Measurements from ENCODE around the gene PPAN. TPM values are rescaled to one million over a fixed set of nuclear protein-coding genes. Genes with fewer than 3 reads are reported as not detected.

PPAN gene
- polyA plus RNA-seq, 1 donor (not counting 4 experiments of a cell fraction or from before 2014, with no cell fraction given), result 32.3 TPM

GRCh38 chr19:10139952-10140351 lies 33.8 kb downstream of the PPAN start:
- DNase-seq (ENCODE audit: low read depth, low spot score) (no peak), FAIRE-seq (no peak)
- Histone ChIP-seq H3K27ac (ENCODE audit: control insufficient read depth, insufficient read depth, low read length) (no peak overlapping the region), H2AFZ (ENCODE audit: control insufficient read depth, low read length) (no peak overlapping the region), H3K9me1 (ENCODE audit: control insufficient read depth, extremely low read depth, insufficient read depth, low read length) (no peaks in the 10 kb centered on the region), H3K4me2 (ENCODE audit: control insufficient read depth, extremely low read depth, insufficient read depth, low read depth, low read length) (no peak overlapping the region), H3K4me1 (ENCODE audit: control insufficient read depth, extremely low read depth, insufficient read depth, low read length) (no peaks in the 10 kb centered on the region), H3K9ac (ENCODE audit: control insufficient read depth, extremely low read depth, insufficient read depth, low read length) (no peak overlapping the region), H4K20me1 (ENCODE audit: control insufficient read depth, extremely low read depth, insufficient read depth, low read length) (no peaks in the 10 kb centered on the region), H3K79me2 (ENCODE audit: control insufficient read depth, insufficient read depth, low read length) (no peaks in the 10 kb centered on the region), H3K4me3 (ENCODE audit: control insufficient read depth in 2 of 3, extremely low read depth in 1 of 3, insufficient read depth in 2 of 3, low read depth in 1 of 3, low read length in 3 of 3) (no peak overlapping the region), H3K9me3 (ENCODE audit: control insufficient read depth, low read depth, low read length) (no peaks in the 10 kb centered on the region), H3K27me3 (ENCODE audit: control insufficient read depth, extremely low read depth, insufficient read depth, low read length) (no peaks in the 10 kb centered on the region), H3K36me3 (ENCODE audit: control insufficient read depth in 2 of 2, extremely low read depth in 1 of 2, insufficient read depth in 2 of 2, low read length in 2 of 2) (peaks cover 47 to 63% of the 10 kb centered on the region in 2 experiments)
- dilution Hi-C loops (cut with MboI; ENCODE audit: extremely low pct_ligation_motif_present, low sequenced_read_pairs), result no loop called here
- TF ChIP-seq CTCF (optimal IDR thresholded peaks at IDR 0.05 in 1 of 3, IDR thresholded peaks at IDR 0.05 in 1 of 3, conservative IDR thresholded peaks at IDR 0.05 in 1 of 3; ENCODE audit: extremely low read depth in 1 of 3, insufficient read depth in 2 of 3, low read length in 3 of 3), result no peak
- TF ChIP-seq EZH2 (IDR thresholded peaks at IDR 0.05; ENCODE audit: low read length), result no peak

GRCh38 chr19:10141479-10141878 lies 35.3 kb downstream of the PPAN start:
- FAIRE-seq (no peak), DNase-seq (ENCODE audit: low read depth, low spot score) (no peak)
- Histone ChIP-seq H3K4me1 (ENCODE audit: control insufficient read depth, extremely low read depth, insufficient read depth, low read length) (no peaks in the 10 kb centered on the region), H3K27ac (ENCODE audit: control insufficient read depth, insufficient read depth, low read length) (no peak overlapping the region), H3K4me3 (ENCODE audit: control insufficient read depth in 2 of 3, extremely low read depth in 1 of 3, insufficient read depth in 2 of 3, low read depth in 1 of 3, low read length in 3 of 3) (no peak overlapping the region), H3K9ac (ENCODE audit: control insufficient read depth, extremely low read depth, insufficient read depth, low read length) (no peak overlapping the region), H3K79me2 (ENCODE audit: control insufficient read depth, insufficient read depth, low read length) (no peaks in the 10 kb centered on the region), H2AFZ (ENCODE audit: control insufficient read depth, low read length) (no peak overlapping the region), H3K9me1 (ENCODE audit: control insufficient read depth, extremely low read depth, insufficient read depth, low read length) (no peaks in the 10 kb centered on the region), H3K9me3 (ENCODE audit: control insufficient read depth, low read depth, low read length) (no peaks in the 10 kb centered on the region), H4K20me1 (ENCODE audit: control insufficient read depth, extremely low read depth, insufficient read depth, low read length) (peaks cover under 1% of the 10 kb centered on the region), H3K4me2 (ENCODE audit: control insufficient read depth, extremely low read depth, insufficient read depth, low read depth, low read length) (no peak overlapping the region), H3K36me3 (ENCODE audit: control insufficient read depth in 2 of 2, extremely low read depth in 1 of 2, insufficient read depth in 2 of 2, low read length in 2 of 2) (peaks cover 49 to 77% of the 10 kb centered on the region in 2 experiments), H3K27me3 (ENCODE audit: control insufficient read depth, extremely low read depth, insufficient read depth, low read length) (no peaks in the 10 kb centered on the region)
- dilution Hi-C loops (cut with MboI; ENCODE audit: extremely low pct_ligation_motif_present, low sequenced_read_pairs), result no loop called here
- no peak for TF ChIP-seq EZH2 (IDR thresholded peaks at IDR 0.05; ENCODE audit: low read length)
- TF ChIP-seq CTCF (optimal IDR thresholded peaks at IDR 0.05 in 1 of 3, IDR thresholded peaks at IDR 0.05 in 1 of 3, conservative IDR thresholded peaks at IDR 0.05 in 1 of 3; ENCODE audit: extremely low read depth in 1 of 3, insufficient read depth in 2 of 3, low read length in 3 of 3), result no peak
